PC-9 (cell line): ENCODE results near the gene IFI27L1.

Experiments
- CTCF ChIP-seq: fragments of 200-600 bp; sonication (generic); conservative IDR thresholded peaks from 2 replicates; pipeline ENCODE4 v1.6.1; 2017; ENCODE audit warnings: mixed run types, antibody characterized with exemption, mild to moderate bottlenecking, moderate library complexity
- EZH2 ChIP-seq: fragments of 200-600 bp; sonication (generic); IDR thresholded peaks from 2 replicates; pipeline ENCODE4 v1.8.0; 2017; ENCODE audit warnings: antibody characterized with exemption, low read depth

DNA sequence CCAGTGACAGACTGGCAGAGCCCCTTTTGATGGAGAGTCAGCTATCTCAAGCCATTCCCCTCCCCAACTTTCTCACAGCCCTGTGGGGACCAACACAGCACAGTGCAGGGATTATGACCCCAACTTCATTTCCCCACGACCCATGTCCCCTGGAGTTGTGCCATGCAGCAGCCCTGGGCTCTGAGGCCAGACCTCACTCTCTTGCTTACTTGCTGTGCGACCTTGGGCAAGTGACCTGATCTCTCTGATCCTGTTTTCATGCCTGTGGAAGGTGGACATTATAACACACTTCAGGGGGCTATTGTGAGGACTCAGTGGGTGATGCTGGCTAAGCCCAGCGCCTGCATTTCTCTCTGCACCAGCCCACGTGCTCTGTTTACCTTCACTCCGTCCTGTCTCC is 40.9 kb upstream of the IFI27L1 start:
- TF ChIP-seq CTCF, result no peak
- TF ChIP-seq EZH2, result no peak
